Osteoblast (primary cell): ENCODE measurements around the gene CST9. TPM values are rescaled to one million over a fixed set of nuclear protein-coding genes. Genes with fewer than 3 reads are reported as not detected.

ENCODE experiments used
- DNase-seq: peaks from one replicate; pipeline ENCODE4 v3.0.0; 2011; ENCODE audit warnings: low spot score, mixed read lengths; ENCODE audit not compliant: insufficient read length; ENCODE audit errors: missing footprints
- H2AFZ ChIP-seq: 2 replicates; pipeline ENCODE4 v1.6.0; 2011; ENCODE audit warnings: mild to moderate bottlenecking, low read length
- H3K27ac ChIP-seq: 2 replicates; pipeline ENCODE4 v1.5.1; 2011; ENCODE audit warnings: mild to moderate bottlenecking, low read depth, low read length, moderate library complexity
- H3K27me3 ChIP-seq: 2 replicates; pipeline ENCODE4 v1.6.0; 2012; ENCODE audit warnings: mild to moderate bottlenecking, control low read depth, inconsistent platforms, low read length, moderate library complexity; ENCODE audit not compliant: insufficient read depth
- H3K36me3 ChIP-seq: 2 replicates; pipeline ENCODE4 v1.5.1; 2011; ENCODE audit warnings: mild to moderate bottlenecking, low read length, control low read depth, moderate library complexity; ENCODE audit not compliant: insufficient read depth
- H3K4me1 ChIP-seq: 2 replicates; pipeline ENCODE4 v1.5.1; 2011; ENCODE audit warnings: mild to moderate bottlenecking, low read length, control low read depth, moderate library complexity; ENCODE audit not compliant: insufficient read depth
- H3K4me2 ChIP-seq: 2 replicates; pipeline ENCODE4 v1.6.0; 2011; ENCODE audit warnings: mild to moderate bottlenecking, low read length; ENCODE audit not compliant: insufficient read depth
- H3K4me3 ChIP-seq: fragments of 200-600 bp; sonication (generic); 3 replicates; pipeline ENCODE4 v1.5.1; 2012; ENCODE audit warnings: mild to moderate bottlenecking, low read length, inconsistent platforms; ENCODE audit not compliant: insufficient read depth
- H3K79me2 ChIP-seq: 2 replicates; pipeline ENCODE4 v1.6.0; 2012; ENCODE audit warnings: mild to moderate bottlenecking, low read length, control low read depth, inconsistent platforms; ENCODE audit not compliant: insufficient read depth
- H3K9me3 ChIP-seq: 2 replicates; pipeline ENCODE4 v1.5.1; 2011; ENCODE audit warnings: low read depth, low read length, control low read depth
- H4K20me1 ChIP-seq: 2 replicates; pipeline ENCODE4 v1.6.0; 2012; ENCODE audit warnings: mild to moderate bottlenecking, low read length, control low read depth; ENCODE audit not compliant: insufficient read depth
- CTCF ChIP-seq: IDR thresholded peaks from 2 replicates; pipeline ENCODE4 v1.5.1; 2011; ENCODE audit warnings: mild to moderate bottlenecking, low read depth, low read length, moderate library complexity; ENCODE audit errors: extremely low read depth
- total RNA-seq: library from RNA; depleted of rRNA; stranded (reverse); fragments of >200 nt; gene quantifications from 2 replicates; pipeline ENCODE4 v1.2.3, GENCODE V29; 2012

Gene CST9
- total RNA-seq, 1 donor, result not detected

GRCh38 chr20:23634985-23635767 is 29.5 kb upstream of the CST9 start:
- H3K36me3 ChIP-seq, result peaks cover 20% of the 10 kb centered on the region
- H3K4me1 ChIP-seq, result peaks cover 13% of the 10 kb centered on the region
- H3K4me2 ChIP-seq, result peak overlapping the region; percentile 31
- no peak overlapping the region for H2AFZ ChIP-seq
- H4K20me1 ChIP-seq, result peaks cover 24% of the 10 kb centered on the region
- H3K27me3 ChIP-seq, result no peaks in the 10 kb centered on the region
- peaks cover 26% of the 10 kb centered on the region for H3K79me2 ChIP-seq
- no peaks in the 10 kb centered on the region for H3K9me3 ChIP-seq
- TF ChIP-seq CTCF, result no peak
- H3K4me3 ChIP-seq, result no peak overlapping the region
- H3K27ac ChIP-seq, result no peak overlapping the region
- DNase-seq, result peak; percentile 62

GRCh38 chr20:23634044-23634801 is 28.5 kb upstream of the CST9 start:
- H3K27ac ChIP-seq, result no peak overlapping the region
- peaks cover 24% of the 10 kb centered on the region for H4K20me1 ChIP-seq
- no peaks in the 10 kb centered on the region for H3K9me3 ChIP-seq
- H3K36me3 ChIP-seq, result peaks cover 20% of the 10 kb centered on the region
- H2AFZ ChIP-seq, result no peak overlapping the region
- no peaks in the 10 kb centered on the region for H3K27me3 ChIP-seq
- H3K4me2 ChIP-seq, result no peak overlapping the region
- peaks cover 26% of the 10 kb centered on the region for H3K79me2 ChIP-seq
- no peak for TF ChIP-seq CTCF
- no peak for DNase-seq
- H3K4me1 ChIP-seq, result peaks cover 17% of the 10 kb centered on the region
- no peak overlapping the region for H3K4me3 ChIP-seq

GRCh38 chr20:23632711-23633573 is 27.2 kb upstream of the CST9 start:
- H3K27me3 ChIP-seq, result no peaks in the 10 kb centered on the region
- H4K20me1 ChIP-seq, result peaks cover 24% of the 10 kb centered on the region
- no peak overlapping the region for H3K4me2 ChIP-seq
- H3K9me3 ChIP-seq, result no peaks in the 10 kb centered on the region
- peak; percentile 73 for DNase-seq
- no peak overlapping the region for H3K27ac ChIP-seq
- H3K4me3 ChIP-seq, result no peak overlapping the region
- peaks cover 25% of the 10 kb centered on the region for H3K4me1 ChIP-seq
- peaks cover 26% of the 10 kb centered on the region for H3K79me2 ChIP-seq
- H2AFZ ChIP-seq, result no peak overlapping the region
- no peak for TF ChIP-seq CTCF
- peaks cover 20% of the 10 kb centered on the region for H3K36me3 ChIP-seq
